NOMO-1 (cell line): ENCODE results near the gene ACSL3.
"Not testable (repeated sequence)": the region's sequence is repeated elsewhere in the genome, so short reads cannot be mapped to it uniquely, and the experiment has no call there.

Experiments
- DNase-seq, 2 experiments: peaks; one replicate each; lab custom pipeline; 2025; ENCODE audit not compliant: unreplicated experiment in 2 of 2; lab: John Stamatoyannopoulos, UW

The ACSL3 gene

GRCh38 chr2:222860740-222861410, at the start of gene ACSL3:
ACSL3 (plus strand) TSS chr2:222861036; CDS start chr2:222908773, 47,737 bp downstream.
- peak; percentile 90 to 97 for DNase-seq

- no peak for DNase-seq
Measured at GRCh38 chr2:222811828-222812227, 49.0 kb upstream of the ACSL3 start.

- no peak for DNase-seq
Measured at GRCh38 chr2:222813177-222813843, 47.5 kb upstream of the ACSL3 start.

- DNase-seq: peak in 1 of 2 experiments; percentile 20
Measured at GRCh38 chr2:222819722-222820333, 41.0 kb upstream of the ACSL3 start.

- no peak for DNase-seq
Measured at GRCh38 chr2:222823183-222823930, 37.5 kb upstream of the ACSL3 start.

GRCh38 chr2:222825031-222825430, 35.8 kb upstream of the ACSL3 start:
- no peak for DNase-seq

- no peak for DNase-seq
Measured at GRCh38 chr2:222827417-222827816, 33.4 kb upstream of the ACSL3 start.

- no peak for DNase-seq
Measured at GRCh38 chr2:222828572-222828971, 32.3 kb upstream of the ACSL3 start.

GRCh38 chr2:222830164-222830563, 30.7 kb upstream of the ACSL3 start:
- DNase-seq: no peak

- DNase-seq: no peak
Measured at GRCh38 chr2:222833410-222833809, 27.4 kb upstream of the ACSL3 start.

GRCh38 chr2:222835143-222835822, 25.6 kb upstream of the ACSL3 start:
- no peak for DNase-seq

- no peak for DNase-seq
Measured at GRCh38 chr2:222835823-222836151, 25.0 kb upstream of the ACSL3 start.

GRCh38 chr2:222837643-222838056, 23.2 kb upstream of the ACSL3 start:
- DNase-seq: no peak

- no peak for DNase-seq
Measured at GRCh38 chr2:222840060-222840802, 20.6 kb upstream of the ACSL3 start.

- DNase-seq: peak; percentile 55 to 74
Measured at GRCh38 chr2:222842491-222843174, 18.2 kb upstream of the ACSL3 start.

GRCh38 chr2:222844323-222844722, 16.5 kb upstream of the ACSL3 start:
- DNase-seq: peak; percentile 83 to 93

GRCh38 chr2:222845314-222845713, 15.5 kb upstream of the ACSL3 start:
- DNase-seq: not testable (repeated sequence)

GRCh38 chr2:222846003-222846402, 14.8 kb upstream of the ACSL3 start:
- DNase-seq: no peak

GRCh38 chr2:222848031-222848430, 12.8 kb upstream of the ACSL3 start:
- DNase-seq: not testable (repeated sequence)
